HepG2 (cell line): Measurements from ENCODE around the gene POGK. TPM values are rescaled to one million over a fixed set of nuclear protein-coding genes. Genes with fewer than 3 reads are reported as not detected.

Source experiments
- DMAP1 ChIP-seq: IDR thresholded peaks from 2 replicates; pipeline ENCODE4 v1.6.1; 2016
- RBAK ChIP-seq: sonication (generic); formaldehyde crosslinking; IDR thresholded peaks from 2 replicates; pipeline ENCODE4 v1.5.1; 2020; ENCODE audit warnings: mild to moderate bottlenecking, missing genetic modification reagents
- polyA plus RNA-seq, 8 experiments: library from polyadenylated mRNA; depleted of rRNA in 3 of 8; stranded (reverse) in 7 of 8; unstranded in 1 of 8; fragments of >200 nt; fragmentation: Illumina TruSeq in 4 of 8; extraction: Trizol in 4 of 8; gene quantifications; 2 replicates each; pipeline versions ENCODE4 v1.2.1 to v1.2.3, GENCODE V29; 2011 to 2016; ENCODE audit warnings: low read depth in 4 of 8, missing spikeins in 1 of 8, mixed read lengths in 1 of 8; ENCODE audit not compliant: insufficient read depth in 1 of 8
- total RNA-seq, 5 experiments: library from RNA; depleted of rRNA; stranded (reverse); fragments of >200 nt; fragmentation: Illumina TruSeq; extraction: Trizol; gene quantifications; 2 replicates each; pipeline ENCODE4 v1.2.3, GENCODE V29; 2016; ENCODE audit warnings: low read depth in 1 of 5
- TF ChIP-seq, protein P1 (sequence below): sonication (generic); formaldehyde crosslinking; IDR thresholded peaks from 2 replicates; pipeline ENCODE4; 2020; ENCODE audit warnings: missing genetic modification reagents, mild to moderate bottlenecking, borderline replicate concordance
- TF ChIP-seq, protein P2 (sequence below): sonication (generic); formaldehyde crosslinking; conservative IDR thresholded peaks from 2 replicates; pipeline ENCODE4 v1.4.0; 2020; ENCODE audit warnings: missing genetic modification reagents
- TF ChIP-seq, protein P3 (sequence below): sonication (generic); formaldehyde crosslinking; IDR thresholded peaks from 2 replicates; pipeline ENCODE4 v1.5.0; 2020; ENCODE audit warnings: mild to moderate bottlenecking, missing genetic modification reagents, borderline replicate concordance

The POGK gene
- total and polyA plus RNA-seq, 2 of the 13 experiments (the other 11 are each of a cell fraction or from before 2014, with no cell fraction given): 4.8 to 16.2 TPM

DNA sequence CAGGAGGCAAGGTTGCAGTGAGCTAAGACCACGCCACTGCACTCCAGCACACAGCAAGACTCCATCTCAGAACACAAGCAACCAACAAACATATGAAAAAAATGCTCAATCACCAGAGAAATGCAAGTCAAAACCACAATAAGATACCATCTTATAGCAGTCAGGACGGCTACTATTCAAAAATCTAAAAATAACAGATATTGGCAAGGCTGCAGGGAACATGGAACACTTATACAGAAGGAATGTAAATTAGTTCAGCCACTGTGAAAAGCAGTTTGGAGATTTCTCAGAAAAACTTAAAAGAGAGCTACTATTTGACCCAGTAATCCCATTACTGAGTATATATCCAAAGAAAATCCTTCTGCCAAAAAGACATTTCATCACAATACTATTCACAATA lies 27.6 kb upstream of the POGK start (continued):
- TF ChIP-seq, protein P1, sequence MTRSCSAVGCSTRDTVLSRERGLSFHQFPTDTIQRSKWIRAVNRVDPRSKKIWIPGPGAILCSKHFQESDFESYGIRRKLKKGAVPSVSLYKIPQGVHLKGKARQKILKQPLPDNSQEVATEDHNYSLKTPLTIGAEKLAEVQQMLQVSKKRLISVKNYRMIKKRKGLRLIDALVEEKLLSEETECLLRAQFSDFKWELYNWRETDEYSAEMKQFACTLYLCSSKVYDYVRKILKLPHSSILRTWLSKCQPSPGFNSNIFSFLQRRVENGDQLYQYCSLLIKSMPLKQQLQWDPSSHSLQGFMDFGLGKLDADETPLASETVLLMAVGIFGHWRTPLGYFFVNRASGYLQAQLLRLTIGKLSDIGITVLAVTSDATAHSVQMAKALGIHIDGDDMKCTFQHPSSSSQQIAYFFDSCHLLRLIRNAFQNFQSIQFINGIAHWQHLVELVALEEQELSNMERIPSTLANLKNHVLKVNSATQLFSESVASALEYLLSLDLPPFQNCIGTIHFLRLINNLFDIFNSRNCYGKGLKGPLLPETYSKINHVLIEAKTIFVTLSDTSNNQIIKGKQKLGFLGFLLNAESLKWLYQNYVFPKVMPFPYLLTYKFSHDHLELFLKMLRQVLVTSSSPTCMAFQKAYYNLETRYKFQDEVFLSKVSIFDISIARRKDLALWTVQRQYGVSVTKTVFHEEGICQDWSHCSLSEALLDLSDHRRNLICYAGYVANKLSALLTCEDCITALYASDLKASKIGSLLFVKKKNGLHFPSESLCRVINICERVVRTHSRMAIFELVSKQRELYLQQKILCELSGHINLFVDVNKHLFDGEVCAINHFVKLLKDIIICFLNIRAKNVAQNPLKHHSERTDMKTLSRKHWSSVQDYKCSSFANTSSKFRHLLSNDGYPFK (CRISPR knock-in tag): no peak
- TF ChIP-seq RBAK (CRISPR knock-in tag): no peak
- no peak for TF ChIP-seq DMAP1
- TF ChIP-seq, protein P2, sequence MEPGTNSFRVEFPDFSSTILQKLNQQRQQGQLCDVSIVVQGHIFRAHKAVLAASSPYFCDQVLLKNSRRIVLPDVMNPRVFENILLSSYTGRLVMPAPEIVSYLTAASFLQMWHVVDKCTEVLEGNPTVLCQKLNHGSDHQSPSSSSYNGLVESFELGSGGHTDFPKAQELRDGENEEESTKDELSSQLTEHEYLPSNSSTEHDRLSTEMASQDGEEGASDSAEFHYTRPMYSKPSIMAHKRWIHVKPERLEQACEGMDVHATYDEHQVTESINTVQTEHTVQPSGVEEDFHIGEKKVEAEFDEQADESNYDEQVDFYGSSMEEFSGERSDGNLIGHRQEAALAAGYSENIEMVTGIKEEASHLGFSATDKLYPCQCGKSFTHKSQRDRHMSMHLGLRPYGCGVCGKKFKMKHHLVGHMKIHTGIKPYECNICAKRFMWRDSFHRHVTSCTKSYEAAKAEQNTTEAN (CRISPR knock-in tag): no peak
- TF ChIP-seq, protein P3, sequence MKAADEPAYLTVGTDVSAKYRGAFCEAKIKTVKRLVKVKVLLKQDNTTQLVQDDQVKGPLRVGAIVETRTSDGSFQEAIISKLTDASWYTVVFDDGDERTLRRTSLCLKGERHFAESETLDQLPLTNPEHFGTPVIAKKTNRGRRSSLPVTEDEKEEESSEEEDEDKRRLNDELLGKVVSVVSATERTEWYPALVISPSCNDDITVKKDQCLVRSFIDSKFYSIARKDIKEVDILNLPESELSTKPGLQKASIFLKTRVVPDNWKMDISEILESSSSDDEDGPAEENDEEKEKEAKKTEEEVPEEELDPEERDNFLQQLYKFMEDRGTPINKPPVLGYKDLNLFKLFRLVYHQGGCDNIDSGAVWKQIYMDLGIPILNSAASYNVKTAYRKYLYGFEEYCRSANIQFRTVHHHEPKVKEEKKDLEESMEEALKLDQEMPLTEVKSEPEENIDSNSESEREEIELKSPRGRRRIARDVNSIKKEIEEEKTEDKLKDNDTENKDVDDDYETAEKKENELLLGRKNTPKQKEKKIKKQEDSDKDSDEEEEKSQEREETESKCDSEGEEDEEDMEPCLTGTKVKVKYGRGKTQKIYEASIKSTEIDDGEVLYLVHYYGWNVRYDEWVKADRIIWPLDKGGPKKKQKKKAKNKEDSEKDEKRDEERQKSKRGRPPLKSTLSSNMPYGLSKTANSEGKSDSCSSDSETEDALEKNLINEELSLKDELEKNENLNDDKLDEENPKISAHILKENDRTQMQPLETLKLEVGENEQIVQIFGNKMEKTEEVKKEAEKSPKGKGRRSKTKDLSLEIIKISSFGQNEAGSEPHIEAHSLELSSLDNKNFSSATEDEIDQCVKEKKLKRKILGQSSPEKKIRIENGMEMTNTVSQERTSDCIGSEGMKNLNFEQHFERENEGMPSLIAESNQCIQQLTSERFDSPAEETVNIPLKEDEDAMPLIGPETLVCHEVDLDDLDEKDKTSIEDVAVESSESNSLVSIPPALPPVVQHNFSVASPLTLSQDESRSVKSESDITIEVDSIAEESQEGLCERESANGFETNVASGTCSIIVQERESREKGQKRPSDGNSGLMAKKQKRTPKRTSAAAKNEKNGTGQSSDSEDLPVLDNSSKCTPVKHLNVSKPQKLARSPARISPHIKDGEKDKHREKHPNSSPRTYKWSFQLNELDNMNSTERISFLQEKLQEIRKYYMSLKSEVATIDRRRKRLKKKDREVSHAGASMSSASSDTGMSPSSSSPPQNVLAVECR (CRISPR knock-in tag): no peak
